ENCODE measurements around the gene CTNNA2.

DNA sequence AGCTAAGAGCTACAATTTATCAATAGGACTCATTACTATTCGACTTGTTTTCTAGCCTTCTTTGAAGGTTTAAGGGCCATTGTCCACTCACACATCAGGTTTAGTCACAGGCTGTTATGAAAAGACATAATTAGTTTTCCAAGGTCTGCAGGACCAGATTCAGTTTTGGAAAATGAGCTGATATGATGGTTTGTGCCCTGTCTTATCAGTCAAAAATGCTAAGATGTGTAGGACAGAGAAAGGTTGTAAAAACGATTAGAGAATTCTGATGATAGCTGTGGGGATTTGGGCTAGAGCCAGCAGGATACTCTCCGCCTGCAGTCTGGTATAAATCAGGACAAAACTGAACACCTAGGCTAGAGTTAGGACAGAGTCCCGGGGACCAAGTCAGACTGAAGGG is 578.4 kb downstream of the CTNNA2 start:
- TF ChIP-seq, protein P1, sequence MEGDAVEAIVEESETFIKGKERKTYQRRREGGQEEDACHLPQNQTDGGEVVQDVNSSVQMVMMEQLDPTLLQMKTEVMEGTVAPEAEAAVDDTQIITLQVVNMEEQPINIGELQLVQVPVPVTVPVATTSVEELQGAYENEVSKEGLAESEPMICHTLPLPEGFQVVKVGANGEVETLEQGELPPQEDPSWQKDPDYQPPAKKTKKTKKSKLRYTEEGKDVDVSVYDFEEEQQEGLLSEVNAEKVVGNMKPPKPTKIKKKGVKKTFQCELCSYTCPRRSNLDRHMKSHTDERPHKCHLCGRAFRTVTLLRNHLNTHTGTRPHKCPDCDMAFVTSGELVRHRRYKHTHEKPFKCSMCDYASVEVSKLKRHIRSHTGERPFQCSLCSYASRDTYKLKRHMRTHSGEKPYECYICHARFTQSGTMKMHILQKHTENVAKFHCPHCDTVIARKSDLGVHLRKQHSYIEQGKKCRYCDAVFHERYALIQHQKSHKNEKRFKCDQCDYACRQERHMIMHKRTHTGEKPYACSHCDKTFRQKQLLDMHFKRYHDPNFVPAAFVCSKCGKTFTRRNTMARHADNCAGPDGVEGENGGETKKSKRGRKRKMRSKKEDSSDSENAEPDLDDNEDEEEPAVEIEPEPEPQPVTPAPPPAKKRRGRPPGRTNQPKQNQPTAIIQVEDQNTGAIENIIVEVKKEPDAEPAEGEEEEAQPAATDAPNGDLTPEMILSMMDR (IDR thresholded peaks at IDR 0.05), result no peak
- no peak for TF ChIP-seq POLR2A (IDR thresholded peaks at IDR 0.05)

Data from right lobe of liver (tissue), 4 donors.